ENCODE results near the gene CA10.

GRCh38 chr17:51997723-51998122 is 160.8 kb downstream of the CA10 start:
- TF ChIP-seq CTCF (IDR thresholded peaks at IDR 0.05) (no peak), EZH2 (IDR thresholded peaks at IDR 0.05; ENCODE audit: borderline replicate concordance, insufficient read depth, low read depth, low read length, poor library complexity, severe bottlenecking) (no peak)
